NT2/D1 (cell line): Measurements from ENCODE around the gene HHIPL1.

ENCODE experiments used
- DNase-seq: peaks from one replicate; pipeline ENCODE4 v3.0.0-alpha.2; 2011; ENCODE audit warnings: low read depth, low spot score
- H3K27me3 ChIP-seq: 2 replicates; pipeline ENCODE4 v1.6.0; 2011; ENCODE audit warnings: mild to moderate bottlenecking; ENCODE audit not compliant: insufficient read length, insufficient read depth
- H3K36me3 ChIP-seq: 2 replicates; pipeline ENCODE4 v1.6.1; 2011; ENCODE audit warnings: mild to moderate bottlenecking, low read length, mixed read lengths; ENCODE audit not compliant: insufficient read depth, insufficient read length
- H3K4me1 ChIP-seq: 2 replicates; pipeline ENCODE4 v1.5.1; 2011; ENCODE audit not compliant: insufficient read depth, insufficient read length
- H3K4me3 ChIP-seq: 2 replicates; pipeline ENCODE4 v1.5.1; 2011; ENCODE audit warnings: low read depth; ENCODE audit not compliant: insufficient read length
- H3K9ac ChIP-seq: 2 replicates; pipeline ENCODE4 v1.6.0; 2011; ENCODE audit warnings: low read depth; ENCODE audit not compliant: insufficient read length
- H3K9me3 ChIP-seq: 2 replicates; pipeline ENCODE4 v1.5.1; 2011; ENCODE audit warnings: mild to moderate bottlenecking, low read length; ENCODE audit not compliant: insufficient read depth
- SUZ12 ChIP-seq: IDR thresholded peaks from 2 replicates; pipeline ENCODE4 v1.6.1; 2011; ENCODE audit not compliant: insufficient read length, insufficient read depth; ENCODE audit errors: extremely low read depth
- YY1 ChIP-seq: IDR thresholded peaks from 2 replicates; pipeline ENCODE4 v1.6.1; 2011; ENCODE audit not compliant: insufficient read length, insufficient read depth
- ZNF274 ChIP-seq: IDR thresholded peaks from 2 replicates; pipeline ENCODE4 v1.6.1; 2011; ENCODE audit warnings: mild to moderate bottlenecking, low read depth, low read length

Gene HHIPL1

DNA sequence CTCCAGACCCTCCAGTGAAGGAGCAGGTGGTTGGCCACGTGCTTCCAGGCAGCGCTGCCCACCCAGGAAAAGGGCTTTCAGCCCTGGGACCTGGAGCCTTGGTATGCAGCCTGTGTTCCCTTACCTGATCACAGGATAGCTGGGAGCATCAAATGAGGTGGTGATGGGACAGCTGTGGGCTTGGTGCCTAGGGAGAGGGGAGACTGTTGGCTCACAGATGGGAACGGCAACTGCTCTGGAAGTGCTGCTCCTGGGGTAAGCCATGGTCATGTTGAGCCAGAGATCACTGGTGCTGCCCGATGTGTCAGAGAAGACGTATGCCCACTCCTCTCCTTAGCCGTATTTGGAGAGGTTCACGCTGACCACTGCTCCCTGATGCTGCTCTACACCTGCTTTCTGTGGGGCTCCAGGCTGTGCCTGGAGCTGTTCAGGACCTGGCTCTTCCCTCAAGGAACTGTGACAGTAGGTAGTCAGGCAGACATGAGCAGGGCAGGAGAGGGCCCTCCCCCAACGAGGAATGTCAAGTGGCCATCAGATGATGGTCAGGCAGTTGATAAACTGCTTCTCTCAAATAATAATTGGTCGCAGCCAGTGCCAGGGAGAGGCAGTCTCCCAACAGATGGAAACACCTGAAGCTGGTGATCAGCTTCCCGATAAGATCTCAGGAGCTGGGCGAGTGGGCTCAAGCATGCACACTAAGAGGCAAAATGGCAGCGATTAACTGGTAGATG, 36.3 kb downstream of the HHIPL1 start:
- Histone ChIP-seq H3K4me3 (no peak overlapping the region), H3K27me3 (no peaks in the 10 kb centered on the region), H3K9ac (no peak overlapping the region), H3K4me1 (peaks cover 4% of the 10 kb centered on the region), H3K36me3 (no peaks in the 10 kb centered on the region), H3K9me3 (peaks cover 18% of the 10 kb centered on the region)
- no peak for DNase-seq
- TF ChIP-seq YY1 (no peak), ZNF274 (no peak), SUZ12 (no peak)

DNA sequence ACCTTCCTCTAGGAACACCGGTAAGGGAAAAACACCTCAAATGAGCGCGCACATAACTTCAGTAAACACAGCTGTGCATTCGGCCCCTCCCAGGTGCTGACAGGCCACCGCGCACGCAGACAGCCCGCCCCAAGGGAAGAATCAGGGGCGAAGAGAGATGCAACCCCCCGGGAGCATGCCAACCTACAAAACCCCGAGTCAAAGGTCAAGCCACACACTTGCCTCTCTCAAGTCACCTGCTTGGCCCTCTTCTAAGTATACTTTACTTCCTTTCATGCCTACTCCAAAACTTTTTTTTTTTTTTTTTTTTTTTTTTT, 36.9 kb downstream of the HHIPL1 start:
- Histone ChIP-seq H3K9me3 (peaks cover 18% of the 10 kb centered on the region), H3K4me1 (no peaks in the 10 kb centered on the region), H3K27me3 (no peaks in the 10 kb centered on the region), H3K36me3 (no peaks in the 10 kb centered on the region), H3K4me3 (no peak overlapping the region), H3K9ac (no peak overlapping the region)
- no peak for DNase-seq
- TF ChIP-seq YY1: no peak
- no peak for TF ChIP-seq SUZ12
- no peak for TF ChIP-seq ZNF274

DNA sequence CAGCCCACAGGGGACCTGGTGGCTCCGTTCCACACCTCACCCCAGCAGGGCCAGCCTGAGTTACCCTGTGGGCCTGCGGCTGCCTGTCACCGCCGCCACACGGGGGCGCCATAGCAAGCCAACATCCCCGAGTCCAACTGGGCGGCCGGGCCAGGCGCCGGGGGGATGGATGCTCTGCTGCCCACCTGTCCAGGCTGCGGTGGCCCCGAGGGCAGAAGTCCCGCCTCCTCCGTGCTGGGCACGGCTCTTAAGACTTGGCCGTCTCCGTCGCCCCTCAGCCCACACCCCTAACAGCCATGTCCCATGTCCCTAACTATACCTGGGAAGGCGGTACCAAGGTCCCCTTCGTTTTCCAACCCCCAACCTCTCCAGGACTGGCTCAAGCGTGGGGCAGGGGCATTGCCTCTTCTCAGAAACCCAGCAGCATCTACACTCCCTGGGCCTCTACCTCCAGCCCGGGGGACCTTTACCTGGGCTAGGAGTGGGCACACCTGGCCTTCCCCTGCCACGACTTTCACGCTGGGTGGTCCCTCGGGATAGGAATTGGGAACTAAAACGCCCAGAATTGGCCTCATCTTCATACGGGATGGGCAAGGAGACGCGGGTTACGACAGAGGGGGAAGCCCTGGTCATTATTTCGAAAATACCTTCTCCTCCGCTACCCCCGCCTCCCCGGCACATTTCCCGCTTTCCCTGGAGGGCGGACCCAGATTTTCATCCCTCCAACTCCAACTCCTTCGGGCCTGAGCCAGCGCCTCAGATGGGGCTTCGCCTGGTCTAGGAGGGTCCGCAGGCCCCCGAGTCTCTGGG, 38.1 kb downstream of the HHIPL1 start:
- peak overlapping the region; percentile 66 for H3K4me3 ChIP-seq
- no peak for DNase-seq
- no peak for TF ChIP-seq SUZ12
- no peak for TF ChIP-seq YY1
- TF ChIP-seq ZNF274: no peak
- H3K9ac ChIP-seq: peak overlapping the region; percentile 84
- no peaks in the 10 kb centered on the region for H3K36me3 ChIP-seq
- no peaks in the 10 kb centered on the region for H3K27me3 ChIP-seq
- H3K9me3 ChIP-seq: peaks cover 8% of the 10 kb centered on the region
- H3K4me1 ChIP-seq: no peaks in the 10 kb centered on the region

DNA sequence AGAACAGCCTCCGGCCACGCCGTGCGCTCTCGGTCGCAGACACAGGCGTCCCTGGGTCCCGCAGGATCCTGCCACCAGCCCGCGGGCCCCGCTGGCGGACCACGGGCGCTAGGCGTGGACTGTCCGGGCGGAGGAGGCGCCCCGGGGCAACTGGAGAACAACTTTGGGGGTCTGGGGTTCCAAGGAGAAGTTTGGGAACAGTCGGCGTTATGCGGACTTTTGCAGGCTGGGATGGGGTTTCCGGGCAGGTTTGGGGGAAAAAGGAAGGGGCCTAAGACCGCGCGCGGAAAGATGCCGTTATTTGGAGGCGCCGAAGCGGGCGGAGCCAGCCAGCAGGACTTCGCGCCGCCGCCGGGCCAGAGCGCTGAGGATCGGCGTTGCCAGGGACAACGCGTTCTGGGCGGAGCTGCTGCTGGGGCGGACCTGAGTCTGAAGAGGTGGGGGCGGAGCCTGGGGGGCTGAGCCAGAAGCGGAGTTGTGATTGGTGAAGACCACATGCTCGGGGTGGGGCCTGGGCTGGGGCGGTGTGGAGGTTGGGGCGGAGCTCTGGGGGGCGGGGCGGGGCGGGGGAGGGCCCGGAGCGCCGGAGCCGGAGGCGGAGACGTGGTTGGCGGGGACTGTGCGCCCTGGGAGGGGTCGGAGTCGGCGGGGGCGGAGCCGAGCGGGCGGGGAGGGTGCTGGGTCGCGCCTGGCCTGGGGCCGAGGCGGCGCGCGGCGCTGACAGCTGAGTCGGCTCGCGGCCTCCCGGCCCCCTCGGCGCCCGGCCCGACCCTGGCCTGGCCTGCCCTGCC, 38.9 kb downstream of the HHIPL1 start, which contains the start of gene CYP46A1:
Gene CYP46A1 (plus strand): TSS at position 680 of the 791 bp plus-strand sequence. CDS start 120 bp downstream, outside the sequence.
- no peak for TF ChIP-seq SUZ12
- TF ChIP-seq ZNF274: no peak
- no peak for TF ChIP-seq YY1
- Histone ChIP-seq H3K9ac (peak within 1 kb of the TSS; percentile 84), H3K27me3 (no peaks in the 10 kb centered on the region), H3K9me3 (no peaks in the 10 kb centered on the region), H3K36me3 (no peaks in the 10 kb centered on the region), H3K4me1 (no peaks in the 10 kb centered on the region), H3K4me3 (peak within 1 kb of the TSS; percentile 66)
- peak; percentile 95 for DNase-seq

DNA sequence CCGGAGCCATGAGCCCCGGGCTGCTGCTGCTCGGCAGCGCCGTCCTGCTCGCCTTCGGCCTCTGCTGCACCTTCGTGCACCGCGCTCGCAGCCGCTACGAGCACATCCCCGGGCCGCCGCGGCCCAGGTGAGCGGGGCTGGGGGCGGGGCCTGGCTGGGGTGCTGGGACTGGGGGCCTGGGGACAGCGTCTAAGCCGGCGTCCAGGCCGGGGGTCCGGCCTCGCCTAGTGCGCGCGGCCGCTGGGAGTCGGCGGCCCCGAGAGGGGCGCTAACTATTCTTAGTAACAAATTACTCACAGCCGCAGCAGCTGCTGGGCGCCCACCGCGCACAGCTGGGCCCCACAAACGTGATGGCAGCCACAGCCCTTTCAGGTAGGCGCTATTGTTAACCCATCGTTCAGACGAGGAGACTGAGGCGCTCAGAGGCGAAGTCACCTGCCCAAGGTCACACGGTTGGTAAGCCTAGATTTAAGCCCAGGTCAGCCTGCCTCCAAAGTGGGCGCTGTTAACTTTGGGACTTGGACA, 39.5 kb downstream of the HHIPL1 start:
- Histone ChIP-seq H3K9ac (peak overlapping the region; percentile 42), H3K4me3 (peak overlapping the region; percentile 51), H3K4me1 (no peaks in the 10 kb centered on the region), H3K9me3 (no peaks in the 10 kb centered on the region), H3K36me3 (no peaks in the 10 kb centered on the region), H3K27me3 (no peaks in the 10 kb centered on the region)
- no peak for DNase-seq
- TF ChIP-seq YY1 (no peak), ZNF274 (no peak), SUZ12 (no peak)

DNA sequence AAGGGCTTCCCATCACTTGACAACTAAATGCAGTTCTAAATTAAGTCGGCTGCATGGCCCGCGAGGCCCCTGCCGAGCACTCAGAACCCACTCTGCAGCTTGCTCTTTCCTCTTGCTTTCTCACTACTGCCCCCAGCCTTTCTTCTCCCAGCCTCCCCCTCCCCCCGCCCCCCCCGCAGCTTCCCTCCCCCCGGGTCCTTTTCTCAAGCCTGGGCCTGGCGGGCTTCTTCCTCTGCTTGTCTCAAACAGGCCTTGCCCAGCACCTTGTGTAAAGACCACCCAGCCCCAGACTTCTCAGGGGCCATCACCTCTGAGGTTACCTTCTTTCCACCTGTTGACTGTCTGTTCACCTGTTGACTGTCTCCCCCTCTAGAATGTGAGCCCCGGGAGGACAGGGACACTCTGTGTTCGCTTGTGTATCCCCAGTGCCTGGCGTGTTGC, 40.2 kb downstream of the HHIPL1 start:
- Histone ChIP-seq H3K36me3 (no peaks in the 10 kb centered on the region), H3K4me3 (no peak overlapping the region), H3K4me1 (no peaks in the 10 kb centered on the region), H3K27me3 (no peaks in the 10 kb centered on the region), H3K9ac (no peak overlapping the region), H3K9me3 (no peaks in the 10 kb centered on the region)
- DNase-seq: no peak
- TF ChIP-seq ZNF274: no peak
